ENCODE measurements around the gene TARM1.
"Not testable (repeated sequence)": the region's sequence is repeated elsewhere in the genome, so short reads cannot be mapped to it uniquely, and the experiment has no call there.

Gene TARM1

GRCh38 chr19:54105796-54106195 is 24.6 kb upstream of the TARM1 start:
- TF ChIP-seq, protein P1, sequence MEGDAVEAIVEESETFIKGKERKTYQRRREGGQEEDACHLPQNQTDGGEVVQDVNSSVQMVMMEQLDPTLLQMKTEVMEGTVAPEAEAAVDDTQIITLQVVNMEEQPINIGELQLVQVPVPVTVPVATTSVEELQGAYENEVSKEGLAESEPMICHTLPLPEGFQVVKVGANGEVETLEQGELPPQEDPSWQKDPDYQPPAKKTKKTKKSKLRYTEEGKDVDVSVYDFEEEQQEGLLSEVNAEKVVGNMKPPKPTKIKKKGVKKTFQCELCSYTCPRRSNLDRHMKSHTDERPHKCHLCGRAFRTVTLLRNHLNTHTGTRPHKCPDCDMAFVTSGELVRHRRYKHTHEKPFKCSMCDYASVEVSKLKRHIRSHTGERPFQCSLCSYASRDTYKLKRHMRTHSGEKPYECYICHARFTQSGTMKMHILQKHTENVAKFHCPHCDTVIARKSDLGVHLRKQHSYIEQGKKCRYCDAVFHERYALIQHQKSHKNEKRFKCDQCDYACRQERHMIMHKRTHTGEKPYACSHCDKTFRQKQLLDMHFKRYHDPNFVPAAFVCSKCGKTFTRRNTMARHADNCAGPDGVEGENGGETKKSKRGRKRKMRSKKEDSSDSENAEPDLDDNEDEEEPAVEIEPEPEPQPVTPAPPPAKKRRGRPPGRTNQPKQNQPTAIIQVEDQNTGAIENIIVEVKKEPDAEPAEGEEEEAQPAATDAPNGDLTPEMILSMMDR (IDR thresholded peaks at IDR 0.05), result no peak
- H3K4me3 ChIP-seq, result no peak overlapping the region
- intact Hi-C loops (cut with DNase I; ENCODE audit: low total_unique reads), result no loop called here
- no peaks in the 10 kb centered on the region for H3K27me3 ChIP-seq
- no peak overlapping the region for H3K27ac ChIP-seq
- no peak for DNase-seq
- H3K36me3 ChIP-seq, result peaks cover 41 to 55% (median 45%) of the 10 kb centered on the region in 3 donors
- no peaks in the 10 kb centered on the region for H3K9me3 ChIP-seq
- peaks cover 0 to 22% (median 10%) of the 10 kb centered on the region in 4 donors for H3K4me1 ChIP-seq

DNA sequence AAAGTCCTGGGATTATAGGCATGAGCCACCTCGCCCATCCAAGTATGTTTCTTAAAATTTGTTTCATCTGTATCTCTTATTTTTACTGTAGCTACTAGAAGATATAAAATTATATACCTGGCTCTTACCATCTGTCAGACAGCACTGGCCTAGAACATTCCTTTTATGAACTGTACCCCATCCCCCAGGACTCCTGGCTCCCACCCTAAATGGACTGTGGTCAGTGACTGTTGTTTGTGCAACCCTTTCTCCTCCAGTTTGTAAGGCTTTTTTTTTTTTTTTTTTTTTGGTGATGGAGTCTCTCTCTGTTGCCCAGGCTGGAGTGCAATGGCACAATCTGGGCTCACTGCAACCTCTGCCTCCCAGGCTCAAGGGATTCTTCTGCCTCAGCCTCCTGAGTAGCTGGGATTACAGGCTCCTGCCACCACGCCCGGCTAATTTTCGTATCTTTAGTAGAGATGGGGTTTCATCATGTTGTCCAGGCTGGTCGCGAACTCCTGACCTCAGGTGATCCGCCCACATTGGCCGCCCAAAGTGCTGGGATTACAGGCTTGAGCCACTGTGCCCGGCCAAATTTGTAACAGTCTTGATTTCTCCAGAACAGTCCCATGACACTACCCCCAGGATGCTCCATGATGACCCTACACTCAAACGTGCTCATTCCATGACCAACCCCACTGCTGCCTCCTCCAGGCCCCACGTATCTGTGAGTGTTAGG is 24.0 kb upstream of the TARM1 start:
- Histone ChIP-seq H3K4me1 (peaks cover 0 to 22% (median 10%) of the 10 kb centered on the region in 4 donors), H3K36me3 (peaks cover 35 to 48% (median 39%) of the 10 kb centered on the region in 3 donors), H3K4me3 (no peak overlapping the region), H3K27ac (no peak overlapping the region), H3K27me3 (no peaks in the 10 kb centered on the region), H3K9me3 (no peaks in the 10 kb centered on the region)
- TF ChIP-seq, protein P1 (IDR thresholded peaks at IDR 0.05), result no peak
- DNase-seq, result no peak
- intact Hi-C loops (cut with DNase I; ENCODE audit: low total_unique reads), result no loop called here

DNA sequence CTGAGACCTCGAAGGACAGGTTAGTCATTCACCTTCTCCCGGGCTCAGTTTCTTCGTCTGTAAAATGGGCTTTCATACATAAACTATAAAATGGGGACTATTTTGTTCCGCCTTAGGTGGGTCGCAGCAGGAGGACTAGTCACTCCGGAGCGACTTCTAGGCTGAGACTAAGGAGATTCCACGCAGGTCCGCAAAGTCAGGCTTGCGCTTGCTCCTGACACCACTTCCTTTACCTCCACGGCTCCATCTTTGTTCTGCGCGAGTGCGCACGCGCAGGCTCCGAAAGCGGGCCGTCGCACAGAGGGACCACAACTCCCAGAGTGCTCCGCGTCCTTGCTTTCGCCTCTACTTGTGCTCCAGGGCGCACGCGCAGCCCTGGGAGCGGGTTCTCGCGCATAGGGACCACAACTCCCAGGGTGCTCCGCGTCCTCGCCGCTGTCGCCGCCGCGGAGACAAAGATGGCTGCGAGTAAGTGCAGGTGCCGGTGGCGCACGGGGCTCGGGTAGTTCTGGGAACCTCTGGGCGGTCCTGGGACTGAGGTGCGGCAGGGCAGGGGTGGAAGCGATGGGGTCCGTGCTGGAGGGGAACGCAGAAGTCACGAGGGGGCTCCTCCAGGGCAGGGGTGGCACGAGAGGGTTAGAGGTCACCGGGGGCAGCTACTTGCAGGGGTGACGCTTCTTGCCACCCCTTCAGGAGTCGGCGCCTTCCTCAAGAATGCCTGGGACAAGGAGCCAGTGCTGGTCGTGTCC is 21.4 kb upstream of the TARM1 start, which contains the start of gene NDUFA3:
Gene NDUFA3 (plus strand): TSS at position 435 of the 749 bp plus-strand sequence. CDS start 24 bp downstream, at position 459.
- TF ChIP-seq, protein P1 (IDR thresholded peaks at IDR 0.05), result no peak
- intact Hi-C loops (cut with DNase I; ENCODE audit: low total_unique reads), result no loop called here
- peaks cover 0 to 22% (median 10%) of the 10 kb centered on the region in 4 donors for H3K4me1 ChIP-seq

GRCh38 chr19:54100561-54100960 is 19.4 kb upstream of the TARM1 start, which contains the start of gene OSCAR:
OSCAR (minus strand) TSS chr19:54100803; CDS start chr19:54100792, 11 bp downstream.
- Histone ChIP-seq H3K36me3 (peaks cover 0 to 3% (median 2%) of the 10 kb centered on the region in 3 donors), H3K27ac (no peak within 1 kb of the TSS), H3K4me3 (peak within 1 kb of the TSS in 1 of 2 donors; percentile 8), H3K9me3 (no peaks in the 10 kb centered on the region), H3K27me3 (peaks cover 0 to 13% of the 10 kb centered on the region in 2 donors), H3K4me1 (peaks cover 0 to 28% (median 18%) of the 10 kb centered on the region in 4 donors)
- TF ChIP-seq, protein P1 (IDR thresholded peaks at IDR 0.05), result no peak
- no peak for DNase-seq
- intact Hi-C loops (cut with DNase I; ENCODE audit: low total_unique reads), result no loop called here

More for the DNA sequence above, 21.4 kb upstream of the TARM1 start, which contains the start of gene NDUFA3:
- Histone ChIP-seq H3K4me3 (peak within 1 kb of the TSS; percentile 80 to 86), H3K27ac (peak within 1 kb of the TSS; percentile 63 to 77), H3K27me3 (peaks cover 0 to 5% of the 10 kb centered on the region in 2 donors), H3K36me3 (peaks cover 12 to 23% (median 21%) of the 10 kb centered on the region in 3 donors), H3K9me3 (no peaks in the 10 kb centered on the region)
- DNase-seq, result peak; percentile 98 to 99

DNA sequence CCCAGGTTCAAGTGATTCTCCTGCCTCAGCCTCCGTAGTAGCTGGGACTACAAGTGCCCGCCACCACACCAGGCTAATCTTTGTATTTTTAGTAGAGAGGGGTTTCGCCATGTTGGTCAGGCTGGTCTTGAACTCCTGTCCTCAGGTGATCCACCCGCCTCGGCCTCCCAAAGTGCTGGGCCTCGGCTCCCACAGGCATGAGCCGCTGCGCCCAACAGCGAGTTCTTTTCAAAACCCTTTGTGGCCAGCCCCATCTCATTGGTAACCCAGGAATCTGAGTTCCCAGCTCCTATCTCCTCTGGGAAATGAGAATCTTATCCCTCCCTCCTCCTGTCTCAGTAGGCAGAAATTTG is 18.7 kb upstream of the TARM1 start:
- H3K4me1 ChIP-seq, result peaks cover 0 to 31% (median 19%) of the 10 kb centered on the region in 4 donors
- H3K36me3 ChIP-seq; H3K9me3 ChIP-seq; DNase-seq; intact Hi-C loops (cut with DNase I; ENCODE audit: low total_unique reads); H3K4me3 ChIP-seq; H3K27ac ChIP-seq: not testable (repeated sequence)
- peaks cover 0 to 20% of the 10 kb centered on the region in 2 donors for H3K27me3 ChIP-seq
